Measurements from ENCODE around the gene OSTF1.

OSTF1 gene

GRCh38 chr9:75084081-75084672 is 4.1 kb upstream of the OSTF1 start:
- H3K4me3 ChIP-seq (ENCODE audit: low read depth, low read length), result no peak overlapping the region

DNA sequence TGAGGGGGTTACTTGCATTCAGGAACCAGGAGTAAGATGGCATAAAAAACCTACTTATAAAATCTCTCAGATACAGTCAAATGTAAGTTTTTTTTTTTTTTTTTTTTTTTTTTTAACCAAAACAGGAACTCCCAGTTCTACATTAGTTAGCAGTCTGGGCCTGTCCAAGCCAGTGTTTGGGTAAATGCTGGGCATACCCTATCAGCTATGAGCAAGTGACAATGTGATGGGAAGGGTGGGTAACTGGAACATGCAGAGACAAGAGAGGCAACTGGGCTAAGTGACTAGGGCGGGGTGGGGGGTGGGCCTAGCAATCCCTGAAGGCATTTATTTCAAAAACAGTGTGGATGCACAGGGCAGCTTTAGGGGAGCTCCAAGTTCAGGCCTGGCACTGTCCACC is 2.7 kb upstream of the OSTF1 start:
- H3K4me3 ChIP-seq (ENCODE audit: low read depth, low read length), result no peak overlapping the region

DNA sequence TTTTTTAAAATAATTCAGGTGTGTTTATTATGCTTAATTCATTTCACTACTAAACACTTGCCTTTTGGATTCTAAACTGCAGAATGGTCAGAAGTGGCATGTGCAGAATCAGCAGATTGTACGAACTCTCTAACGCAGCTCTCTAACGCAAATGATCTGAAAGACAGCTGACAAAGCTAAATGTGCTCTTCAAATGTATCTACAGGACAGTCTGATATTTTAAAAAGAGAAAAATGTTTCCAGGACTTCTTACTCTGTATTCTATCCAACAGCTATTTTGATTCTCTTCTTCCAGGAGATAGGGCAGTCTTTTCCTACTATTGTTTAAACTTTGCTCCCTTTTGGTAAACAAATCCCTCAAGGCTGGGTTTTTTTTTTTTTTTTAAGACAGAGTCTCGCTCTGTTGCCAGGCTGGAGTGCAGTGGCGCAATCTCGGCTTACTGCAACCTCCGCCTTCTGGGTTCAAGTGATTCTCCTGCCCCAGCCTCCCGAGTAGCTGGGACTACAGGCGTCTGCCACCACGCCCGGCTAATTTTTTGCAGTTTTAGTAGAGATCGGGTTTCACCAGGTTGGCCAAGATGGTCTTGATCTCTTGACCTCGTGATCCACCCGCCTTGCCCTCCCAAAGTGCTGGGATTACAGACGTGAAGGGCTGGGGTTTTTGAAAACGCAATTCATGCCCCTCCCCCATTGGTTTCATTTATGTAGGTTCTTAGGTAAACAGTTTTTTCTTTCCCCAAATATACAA is 1.6 kb upstream of the OSTF1 start:
- H3K4me3 ChIP-seq (ENCODE audit: low read depth, low read length), result peak overlapping the region; percentile 72

DNA sequence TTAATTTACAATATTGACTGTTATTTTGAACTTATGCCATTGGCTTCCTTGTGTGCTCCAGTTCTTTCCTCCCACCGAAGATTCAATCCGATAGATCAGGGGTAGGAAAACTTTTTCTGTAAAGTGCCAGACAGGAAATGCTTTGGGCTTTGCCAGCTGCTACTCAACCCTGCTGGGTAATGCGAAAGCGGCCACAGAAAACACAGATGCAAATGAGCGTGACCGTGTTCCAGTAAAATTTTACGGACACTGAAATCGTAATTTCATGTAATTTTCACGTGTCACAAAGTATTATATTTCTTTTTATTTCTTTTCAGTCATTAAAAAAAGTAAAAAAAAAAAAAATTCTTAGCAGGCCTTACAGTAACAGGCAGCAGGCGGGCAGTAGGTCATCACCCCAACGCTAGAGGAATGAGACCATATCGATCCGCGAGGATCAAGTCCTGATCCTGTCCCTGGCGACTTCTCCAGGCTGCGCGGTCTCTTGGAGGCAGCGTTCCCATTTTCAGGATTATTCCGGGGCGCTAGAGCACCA is 958 bp upstream of the OSTF1 start:
- peak overlapping the region; percentile 72 for H3K4me3 ChIP-seq (ENCODE audit: low read depth, low read length)

DNA sequence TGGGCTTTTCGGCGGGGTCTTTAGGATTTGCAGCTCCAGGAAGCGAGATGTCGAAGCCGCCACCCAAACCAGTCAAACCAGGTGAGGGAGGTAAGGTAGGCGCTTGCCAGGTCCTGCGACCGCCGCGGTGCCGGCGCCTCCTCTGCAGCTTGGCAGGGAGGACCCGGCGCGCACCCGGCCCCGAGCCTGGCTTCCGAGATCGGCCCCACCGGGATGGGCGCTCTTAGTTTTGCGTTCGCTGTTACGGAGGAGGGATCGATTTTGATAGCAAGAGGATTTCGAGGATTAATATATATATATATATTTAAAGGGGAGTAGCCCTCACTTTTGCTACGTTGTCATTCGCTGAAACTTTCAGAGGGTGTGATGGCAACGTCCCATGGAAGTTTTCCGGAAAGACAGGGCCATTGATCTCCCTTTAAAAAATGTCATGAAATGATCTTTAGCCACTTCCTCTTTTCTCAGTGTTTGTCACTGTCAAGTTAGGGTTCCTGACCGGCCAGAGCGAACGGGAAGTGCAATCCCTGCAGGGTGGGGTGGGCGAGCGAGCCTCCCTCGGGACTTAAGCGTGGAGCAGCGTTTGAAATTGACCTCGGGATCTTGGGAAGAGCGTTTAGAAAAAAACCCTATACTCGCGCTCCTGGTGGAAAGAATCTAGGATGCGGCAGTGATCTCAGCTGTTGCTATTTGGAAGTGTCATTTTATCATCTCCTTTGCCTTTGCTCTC is 495 bp downstream of the OSTF1 start:
- peak overlapping the region; percentile 73 for H3K4me3 ChIP-seq (ENCODE audit: low read depth, low read length)

DNA sequence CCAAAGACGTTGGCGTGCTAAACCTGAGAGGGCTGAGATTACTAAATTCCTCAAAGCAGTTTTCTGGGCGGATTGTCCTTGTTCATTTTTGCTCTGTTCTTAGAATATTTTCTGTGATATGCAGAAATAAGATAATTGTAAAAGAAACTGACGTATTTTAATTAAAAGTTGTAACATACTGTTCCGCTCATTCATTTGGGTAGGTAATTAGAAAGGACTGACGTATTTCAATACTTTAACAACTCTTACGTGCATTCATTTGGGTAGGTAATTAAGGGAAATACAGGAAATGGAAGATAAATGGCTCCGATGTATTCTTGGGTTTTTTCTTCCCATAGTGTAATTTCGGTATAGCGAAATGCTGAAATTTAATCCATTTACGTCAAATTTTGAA is 1.1 kb downstream of the OSTF1 start:
- peak overlapping the region; percentile 73 for H3K4me3 ChIP-seq (ENCODE audit: low read depth, low read length)

DNA sequence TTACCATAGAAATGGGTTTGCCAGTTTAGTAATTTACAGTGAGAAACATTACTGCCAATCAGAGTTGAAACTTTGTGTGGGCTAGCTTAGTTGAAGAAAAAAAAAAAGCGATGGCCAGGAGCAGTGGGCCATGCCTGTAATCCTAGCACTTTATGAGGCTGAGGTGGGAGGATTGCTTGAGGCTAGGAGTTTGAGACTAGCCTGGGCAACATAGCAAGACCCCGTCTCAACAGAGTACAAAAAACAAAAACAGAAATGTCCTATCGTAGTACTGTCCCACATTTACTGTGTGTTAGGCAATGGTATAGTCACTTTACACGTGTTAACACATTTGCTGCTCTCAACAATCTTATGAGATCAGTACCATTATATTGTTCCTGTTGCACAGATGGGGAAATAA is 2.3 kb downstream of the OSTF1 start:
- H3K4me3 ChIP-seq (ENCODE audit: low read depth, low read length), result no peak overlapping the region

DNA sequence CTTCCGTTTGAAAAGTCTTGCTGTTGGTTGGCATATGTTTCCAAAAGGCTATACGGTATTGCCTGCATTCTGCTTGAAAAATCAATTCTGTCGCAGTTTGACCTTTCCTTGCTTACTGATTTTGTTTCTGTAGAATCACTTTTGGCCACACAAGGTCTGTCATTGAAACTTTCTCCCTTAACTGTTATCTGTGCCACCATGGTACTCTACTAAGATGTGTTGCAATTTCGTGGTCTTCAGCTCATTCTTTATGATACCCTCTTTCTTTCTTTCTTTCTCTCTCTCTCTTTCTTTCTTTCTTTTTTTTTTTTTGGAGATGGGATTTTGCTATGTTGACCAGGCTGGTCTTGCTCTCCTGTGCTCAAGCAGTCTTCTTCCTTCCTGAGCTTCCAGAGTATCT is 4.5 kb downstream of the OSTF1 start:
- no peak overlapping the region for H3K4me3 ChIP-seq (ENCODE audit: low read depth, low read length)

- no peak overlapping the region for H3K4me3 ChIP-seq (ENCODE audit: low read depth, low read length)
Observed at GRCh38 chr9:75096796-75097195, 8.5 kb downstream of the OSTF1 start.

DNA sequence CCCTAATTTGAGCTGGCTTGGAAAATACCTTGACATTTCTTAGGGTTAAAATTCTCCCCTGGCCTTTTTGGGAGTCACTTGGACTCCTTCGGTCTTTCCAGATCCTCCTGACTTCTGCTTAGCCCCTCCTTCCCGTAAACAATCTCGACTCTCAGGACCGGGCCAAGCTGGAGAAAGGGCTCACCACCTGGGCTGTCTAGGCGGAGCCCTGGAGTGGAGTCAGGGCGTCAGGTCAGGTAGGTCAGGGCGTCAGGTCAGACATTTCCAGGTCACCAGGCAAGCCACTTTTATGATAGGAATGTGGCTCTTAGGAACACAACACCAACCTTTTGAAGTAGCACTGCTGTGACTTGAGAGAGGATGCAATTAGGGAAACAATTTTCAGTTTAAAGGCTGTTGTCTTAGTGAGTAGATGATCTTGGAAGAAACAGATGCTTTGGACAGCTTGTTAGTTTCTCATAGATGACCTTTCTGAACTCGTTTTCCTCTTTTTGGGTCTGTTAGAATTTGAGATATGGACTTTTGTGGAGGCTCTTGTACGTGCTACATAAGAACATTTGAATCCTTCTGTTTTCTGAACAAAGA is 12.8 kb downstream of the OSTF1 start:
- H3K4me3 ChIP-seq (ENCODE audit: low read depth, low read length), result no peak overlapping the region

GRCh38 chr9:75102177-75102790 is 14.0 kb downstream of the OSTF1 start:
- H3K4me3 ChIP-seq (ENCODE audit: low read depth, low read length), result no peak overlapping the region

- no peak overlapping the region for H3K4me3 ChIP-seq (ENCODE audit: low read depth, low read length)
Observed at GRCh38 chr9:75104607-75105006, 16.3 kb downstream of the OSTF1 start.

DNA sequence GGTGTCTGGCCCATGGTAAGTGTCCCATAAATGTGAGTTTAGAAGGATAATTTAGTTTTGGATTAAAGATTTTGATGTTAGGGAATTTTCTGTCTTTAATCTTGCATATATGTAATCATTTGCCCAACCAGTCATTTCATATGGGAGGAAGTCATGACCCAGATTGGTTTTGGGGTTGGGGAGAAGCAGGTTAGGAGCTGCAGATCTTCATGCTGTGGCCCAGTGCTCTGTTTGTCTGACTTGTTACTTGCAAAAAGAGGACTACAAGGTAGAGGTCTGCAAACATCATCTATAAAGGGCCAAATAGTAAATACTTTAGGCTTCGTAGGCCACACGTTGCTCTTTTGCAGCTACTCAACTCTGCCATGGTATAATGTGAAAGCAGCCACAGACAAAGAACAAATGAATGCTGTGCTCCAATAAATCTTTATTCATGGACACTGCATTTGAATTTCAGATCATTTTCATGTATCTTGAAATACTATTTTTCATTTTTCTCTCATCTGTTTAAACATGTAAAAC is 16.8 kb downstream of the OSTF1 start:
- no peak overlapping the region for H3K4me3 ChIP-seq (ENCODE audit: low read depth, low read length)

DNA sequence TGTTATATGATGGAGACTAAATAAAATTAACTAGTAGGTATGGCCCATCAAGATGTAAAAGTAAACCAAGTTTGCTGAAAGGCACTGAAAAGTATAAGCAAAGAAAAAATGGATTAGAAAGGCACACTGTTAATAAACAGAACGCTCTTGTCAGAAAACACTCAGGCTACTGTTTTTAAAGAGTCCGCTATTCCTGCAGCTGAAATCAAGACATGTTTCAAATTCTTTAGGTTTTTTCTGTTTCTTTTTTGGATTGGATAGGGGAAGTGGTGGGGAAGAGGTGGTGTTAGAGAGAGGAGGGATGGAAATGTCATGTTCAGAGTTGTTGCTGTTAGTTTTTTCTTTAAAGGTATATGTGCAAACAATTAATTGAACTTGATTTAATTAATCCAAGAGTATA is 17.5 kb downstream of the OSTF1 start:
- H3K4me3 ChIP-seq (ENCODE audit: low read depth, low read length), result no peak overlapping the region

GRCh38 chr9:75106857-75107256 is 18.5 kb downstream of the OSTF1 start:
- no peak overlapping the region for H3K4me3 ChIP-seq (ENCODE audit: low read depth, low read length)

DNA sequence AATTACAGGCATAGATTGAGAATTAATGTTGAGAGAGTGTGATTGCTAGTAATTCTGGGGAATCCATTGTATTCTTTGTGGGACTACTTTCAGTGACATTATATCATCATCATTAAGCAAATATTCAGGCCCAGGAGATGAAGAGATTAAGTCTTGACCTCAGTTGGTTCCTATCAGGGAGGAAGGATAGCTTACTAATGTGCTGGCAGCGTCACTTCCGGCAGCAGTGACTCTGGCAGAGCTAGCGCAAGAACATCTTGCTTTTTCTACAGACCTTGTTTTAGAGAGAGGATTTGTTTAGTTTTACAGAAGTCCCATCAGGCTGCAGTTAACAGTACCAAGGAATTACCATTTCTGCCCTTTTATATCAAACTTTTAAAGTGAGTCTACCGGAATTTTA is 20.3 kb downstream of the OSTF1 start:
- H3K4me3 ChIP-seq (ENCODE audit: low read depth, low read length), result no peak overlapping the region

DNA sequence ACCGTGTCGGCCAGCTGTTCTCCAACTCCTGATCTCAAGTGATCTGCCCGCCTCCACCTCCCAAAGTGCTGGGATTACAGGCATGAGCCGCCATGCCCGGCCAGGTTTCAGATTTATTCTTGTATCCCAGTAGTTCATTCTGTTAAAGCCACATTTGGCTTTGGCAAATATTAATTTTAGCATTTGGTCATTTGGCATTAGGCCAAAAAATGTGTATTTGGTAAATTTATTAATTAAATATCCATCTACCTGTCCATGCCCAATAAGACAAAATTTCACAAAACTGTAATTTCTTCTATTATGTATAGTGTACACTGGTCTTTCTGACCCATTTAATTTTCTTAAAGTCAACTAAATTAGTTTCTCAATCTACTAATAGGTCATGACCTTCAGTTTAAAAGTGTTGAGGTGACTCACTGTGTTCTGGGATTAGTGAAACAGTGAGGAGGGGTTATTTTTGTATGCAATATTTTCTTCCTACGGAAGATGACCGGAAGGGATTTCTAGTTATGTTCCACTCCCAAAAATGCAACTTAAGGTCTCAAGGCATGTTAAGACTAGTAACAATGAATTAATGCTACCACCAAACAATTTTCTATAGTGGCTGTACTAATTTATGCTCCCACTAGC is 21.0 kb downstream of the OSTF1 start:
- H3K4me3 ChIP-seq (ENCODE audit: low read depth, low read length), result no peak overlapping the region

DNA sequence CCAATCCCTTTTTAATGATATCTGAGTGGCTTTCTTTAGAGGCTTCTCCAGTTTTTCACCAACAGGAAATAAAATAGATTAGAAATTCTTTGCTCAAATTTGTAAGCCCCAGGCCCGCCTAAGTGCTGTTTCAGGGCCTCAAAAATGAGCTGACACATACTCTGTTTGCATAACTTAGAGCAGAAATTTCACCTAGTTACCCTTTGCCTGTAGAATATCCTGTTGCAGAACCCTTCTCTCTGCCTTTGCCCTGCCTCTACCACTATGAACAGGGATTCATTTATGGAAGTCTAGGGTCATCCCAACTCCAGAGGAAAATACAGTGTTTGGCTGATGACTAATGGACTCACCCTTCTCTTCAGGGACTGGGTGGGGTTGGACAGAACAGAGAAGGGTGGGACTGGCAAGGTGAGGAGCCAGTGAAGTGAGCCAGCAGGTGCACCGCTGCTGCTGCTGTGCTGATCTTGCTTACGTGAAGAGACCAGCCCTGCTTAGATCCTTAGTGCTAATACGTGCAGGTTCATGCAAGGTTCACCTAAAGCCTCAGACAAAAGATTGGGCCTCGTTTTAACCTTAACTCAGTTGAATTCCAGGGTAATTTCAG is 22.8 kb downstream of the OSTF1 start:
- H3K4me3 ChIP-seq (ENCODE audit: low read depth, low read length), result no peak overlapping the region

GRCh38 chr9:75112789-75113188 is 24.5 kb downstream of the OSTF1 start:
- no peak overlapping the region for H3K4me3 ChIP-seq (ENCODE audit: low read depth, low read length)

DNA sequence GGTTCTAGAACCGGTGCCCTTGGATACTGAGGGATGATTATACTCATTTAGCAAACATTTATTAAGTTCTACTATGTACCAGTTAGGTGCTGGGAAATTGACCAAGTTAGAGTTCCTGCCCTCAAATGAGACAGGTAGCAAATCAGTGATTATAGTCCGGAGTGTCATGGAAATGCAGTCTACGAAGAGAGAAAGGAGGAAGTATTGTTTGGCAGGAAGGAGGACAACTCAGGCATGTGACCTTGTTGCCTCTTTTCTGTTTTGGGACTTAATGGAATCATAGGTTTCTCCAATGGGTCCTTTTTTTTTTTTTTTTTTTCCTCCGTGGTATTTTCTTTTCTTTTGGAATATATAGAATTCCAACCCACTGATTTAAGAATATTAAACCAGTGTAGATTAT is 28.0 kb downstream of the OSTF1 start:
- H3K4me3 ChIP-seq (ENCODE audit: low read depth, low read length), result no peak overlapping the region
